Measurements from ENCODE around the gene WDR89.

The WDR89 gene

DNA sequence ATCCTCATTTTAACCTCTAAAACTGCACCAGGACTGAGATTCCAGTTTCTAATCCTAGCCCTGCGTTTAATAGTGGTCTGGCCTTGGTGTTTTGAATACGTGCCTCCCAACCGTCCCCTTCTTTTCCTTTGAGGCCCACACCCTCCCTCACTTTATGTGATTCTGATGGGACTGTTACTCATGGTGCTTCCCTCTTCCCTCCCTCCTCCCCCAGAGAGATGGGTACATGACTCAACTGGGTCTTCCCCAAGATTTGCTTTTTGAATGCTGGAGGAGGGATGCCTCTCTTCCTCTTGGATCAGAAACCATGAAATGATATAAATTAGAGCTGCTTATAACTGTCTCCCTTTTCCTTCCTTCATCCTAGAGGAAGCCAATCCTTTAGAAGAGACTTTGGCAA is 90.3 kb downstream of the WDR89 start:
- DNase-seq (ENCODE audit: low read depth in 1 of 2, low spot score in 1 of 2), result no peak
- Histone ChIP-seq H3K27ac (replicated peaks) (no peak overlapping the region), H3K4me3 (replicated peaks; ENCODE audit: insufficient read depth, low read length) (no peak overlapping the region), H3K27me3 (ENCODE audit: insufficient read depth, poor library complexity, severe bottlenecking) (no peaks in the 10 kb centered on the region)
- TF ChIP-seq, protein P1, sequence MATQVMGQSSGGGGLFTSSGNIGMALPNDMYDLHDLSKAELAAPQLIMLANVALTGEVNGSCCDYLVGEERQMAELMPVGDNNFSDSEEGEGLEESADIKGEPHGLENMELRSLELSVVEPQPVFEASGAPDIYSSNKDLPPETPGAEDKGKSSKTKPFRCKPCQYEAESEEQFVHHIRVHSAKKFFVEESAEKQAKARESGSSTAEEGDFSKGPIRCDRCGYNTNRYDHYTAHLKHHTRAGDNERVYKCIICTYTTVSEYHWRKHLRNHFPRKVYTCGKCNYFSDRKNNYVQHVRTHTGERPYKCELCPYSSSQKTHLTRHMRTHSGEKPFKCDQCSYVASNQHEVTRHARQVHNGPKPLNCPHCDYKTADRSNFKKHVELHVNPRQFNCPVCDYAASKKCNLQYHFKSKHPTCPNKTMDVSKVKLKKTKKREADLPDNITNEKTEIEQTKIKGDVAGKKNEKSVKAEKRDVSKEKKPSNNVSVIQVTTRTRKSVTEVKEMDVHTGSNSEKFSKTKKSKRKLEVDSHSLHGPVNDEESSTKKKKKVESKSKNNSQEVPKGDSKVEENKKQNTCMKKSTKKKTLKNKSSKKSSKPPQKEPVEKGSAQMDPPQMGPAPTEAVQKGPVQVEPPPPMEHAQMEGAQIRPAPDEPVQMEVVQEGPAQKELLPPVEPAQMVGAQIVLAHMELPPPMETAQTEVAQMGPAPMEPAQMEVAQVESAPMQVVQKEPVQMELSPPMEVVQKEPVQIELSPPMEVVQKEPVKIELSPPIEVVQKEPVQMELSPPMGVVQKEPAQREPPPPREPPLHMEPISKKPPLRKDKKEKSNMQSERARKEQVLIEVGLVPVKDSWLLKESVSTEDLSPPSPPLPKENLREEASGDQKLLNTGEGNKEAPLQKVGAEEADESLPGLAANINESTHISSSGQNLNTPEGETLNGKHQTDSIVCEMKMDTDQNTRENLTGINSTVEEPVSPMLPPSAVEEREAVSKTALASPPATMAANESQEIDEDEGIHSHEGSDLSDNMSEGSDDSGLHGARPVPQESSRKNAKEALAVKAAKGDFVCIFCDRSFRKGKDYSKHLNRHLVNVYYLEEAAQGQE (IDR thresholded peaks at IDR 0.05; ENCODE audit: insufficient replicate concordance, low read depth), result no peak
- no peak for TF ChIP-seq SPI1 (IDR thresholded peaks at IDR 0.05; ENCODE audit: borderline replicate concordance, low read depth)
- no peak for TF ChIP-seq POLR2AphosphoS5 (IDR thresholded peaks at IDR 0.05; ENCODE audit: low read depth)
- no peak for TF ChIP-seq GABPA (IDR thresholded peaks at IDR 0.05; ENCODE audit: low read depth)
- TF ChIP-seq, protein P2, sequence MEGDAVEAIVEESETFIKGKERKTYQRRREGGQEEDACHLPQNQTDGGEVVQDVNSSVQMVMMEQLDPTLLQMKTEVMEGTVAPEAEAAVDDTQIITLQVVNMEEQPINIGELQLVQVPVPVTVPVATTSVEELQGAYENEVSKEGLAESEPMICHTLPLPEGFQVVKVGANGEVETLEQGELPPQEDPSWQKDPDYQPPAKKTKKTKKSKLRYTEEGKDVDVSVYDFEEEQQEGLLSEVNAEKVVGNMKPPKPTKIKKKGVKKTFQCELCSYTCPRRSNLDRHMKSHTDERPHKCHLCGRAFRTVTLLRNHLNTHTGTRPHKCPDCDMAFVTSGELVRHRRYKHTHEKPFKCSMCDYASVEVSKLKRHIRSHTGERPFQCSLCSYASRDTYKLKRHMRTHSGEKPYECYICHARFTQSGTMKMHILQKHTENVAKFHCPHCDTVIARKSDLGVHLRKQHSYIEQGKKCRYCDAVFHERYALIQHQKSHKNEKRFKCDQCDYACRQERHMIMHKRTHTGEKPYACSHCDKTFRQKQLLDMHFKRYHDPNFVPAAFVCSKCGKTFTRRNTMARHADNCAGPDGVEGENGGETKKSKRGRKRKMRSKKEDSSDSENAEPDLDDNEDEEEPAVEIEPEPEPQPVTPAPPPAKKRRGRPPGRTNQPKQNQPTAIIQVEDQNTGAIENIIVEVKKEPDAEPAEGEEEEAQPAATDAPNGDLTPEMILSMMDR (IDR thresholded peaks at IDR 0.05; ENCODE audit: insufficient read depth, low read length), result no peak

DNA sequence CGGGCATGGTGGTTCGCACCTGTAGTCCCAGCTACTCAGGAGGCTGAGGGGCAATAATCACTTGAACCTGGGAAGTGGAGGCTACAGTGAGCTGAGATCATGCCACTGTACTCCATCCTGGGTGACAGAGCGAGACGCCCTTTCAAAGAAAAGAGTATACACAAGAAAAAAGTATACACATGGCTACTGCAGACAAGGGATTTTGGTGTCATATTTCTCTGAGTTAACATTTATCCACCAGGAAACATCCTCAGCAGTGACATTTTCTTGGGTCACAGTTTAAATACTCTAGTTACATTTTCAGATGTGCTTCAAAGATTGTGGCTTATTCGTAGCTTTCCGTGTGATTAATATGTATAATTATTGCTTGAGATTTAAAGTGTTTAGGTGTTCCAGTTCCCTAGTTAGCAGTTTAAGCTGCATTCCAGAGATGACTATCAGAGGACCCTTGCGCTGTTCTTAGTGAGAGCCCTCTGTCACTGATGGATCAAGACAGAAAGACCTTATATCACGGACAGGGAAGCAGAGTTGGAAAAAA is 93.8 kb downstream of the WDR89 start:
- Histone ChIP-seq H3K4me3 (replicated peaks; ENCODE audit: insufficient read depth, low read length) (no peak overlapping the region), H3K27me3 (ENCODE audit: insufficient read depth, poor library complexity, severe bottlenecking) (no peaks in the 10 kb centered on the region), H3K27ac (replicated peaks) (no peak overlapping the region)
- TF ChIP-seq POLR2AphosphoS5 (IDR thresholded peaks at IDR 0.05; ENCODE audit: low read depth) (no peak), SPI1 (IDR thresholded peaks at IDR 0.05; ENCODE audit: borderline replicate concordance, low read depth) (no peak), GABPA (IDR thresholded peaks at IDR 0.05; ENCODE audit: low read depth) (no peak)
- TF ChIP-seq, protein P1 (IDR thresholded peaks at IDR 0.05; ENCODE audit: insufficient replicate concordance, low read depth), result no peak
- TF ChIP-seq, protein P2 (IDR thresholded peaks at IDR 0.05; ENCODE audit: insufficient read depth, low read length), result no peak
- DNase-seq (ENCODE audit: low read depth in 1 of 2, low spot score in 1 of 2), result no peak
